ENCODE data around the gene EPDR1. TPM values are rescaled to one million over a fixed set of nuclear protein-coding genes. Genes with fewer than 3 reads are reported as not detected.

The EPDR1 gene
- total and polyA plus RNA-seq, 2 of the 4 experiments (the other 2 are of a cell fraction) = under 0.01 to 0.09 TPM

- Histone ChIP-seq H2AK5ac (ENCODE audit: low read depth, low read length) (no peak overlapping the region), H2AK9ac (replicated peaks; ENCODE audit: low read depth, low read length, poor library complexity) (no peak overlapping the region), H3K4me3 (ENCODE audit: insufficient read depth, low read depth, low read length) (no peak overlapping the region), H2BK120ac (ENCODE audit: low read depth, low read length) (no peak overlapping the region), H3K18ac (ENCODE audit: low read depth, low read length) (no peak overlapping the region), H4K20me1 (ENCODE audit: insufficient read depth, low read length) (no peaks in the 10 kb centered on the region), H4K8ac (ENCODE audit: low read depth in 2 of 2, low read length in 2 of 2) (no peak overlapping the region), H3K9me3 (ENCODE audit: control insufficient read depth, insufficient read depth, low read length) (peaks cover 5% of the 10 kb centered on the region; the same call in 1 of the 2 replicates), H3K27me3 (ENCODE audit: control insufficient read depth, insufficient read depth, low read length) (no peaks in the 10 kb centered on the region), H4K5ac (ENCODE audit: low read depth, low read length) (no peak overlapping the region), H3K4me1 (ENCODE audit: control insufficient read depth, insufficient read depth, low read length) (no peaks in the 10 kb centered on the region), H3K4ac (ENCODE audit: low read depth, low read length) (no peak overlapping the region), H3K56ac (ENCODE audit: extremely low read depth, insufficient read depth, low read length) (no peak overlapping the region), H3K14ac (replicated peaks; ENCODE audit: low read depth, low read length) (no peak overlapping the region), H4K91ac (ENCODE audit: insufficient read depth, low read depth, low read length) (no peak overlapping the region), H3K36me3 (ENCODE audit: control insufficient read depth, insufficient read depth, low read length) (no peaks in the 10 kb centered on the region), H2BK5ac (ENCODE audit: low read depth, low read length, poor library complexity, severe bottlenecking) (no peak overlapping the region), H3K9ac (ENCODE audit: low read depth, low read length) (no peak overlapping the region), H3K4me2 (ENCODE audit: low read depth, low read length) (no peak overlapping the region), H3K27ac (ENCODE audit: insufficient read depth, low read length) (no peak overlapping the region), H2AFZ (replicated peaks; ENCODE audit: low read length, poor library complexity) (no peak overlapping the region), H2BK15ac (ENCODE audit: low read depth, low read length) (no peak overlapping the region), H3K9me1 (ENCODE audit: insufficient read depth, low read length) (no peaks in the 10 kb centered on the region), H3K23ac (ENCODE audit: low read depth, low read length) (no peak overlapping the region), H3K79me1 (ENCODE audit: low read depth in 1 of 2, low read length in 2 of 2) (no peaks in the 10 kb centered on the region), H2BK20ac (ENCODE audit: low read depth, low read length) (no peak overlapping the region)
- BruUV-seq (replicated peaks) = no TSS peak
- DNase-seq (no peak), ATAC-seq (ENCODE audit: low read depth) (no peak)
- in situ Hi-C loops (cut with MboI; ENCODE audit: low sequenced_read_pairs) = no loop called here
- dilution Hi-C loops (cut with HindIII; ENCODE audit: low sequenced_read_pairs, unreplicated experiment) = no loop called here
- POLR2A ChIA-PET (ENCODE audit: unreplicated experiment) = no interaction called here
- no peak for TF ChIP-seq MAFK (IDR thresholded peaks at IDR 0.05; ENCODE audit: low read depth, low read length)
- TF ChIP-seq RFX5 (IDR thresholded peaks at IDR 0.05; ENCODE audit: low read depth, low read length) = no peak
- no peak for TF ChIP-seq NFE2L2 (IDR thresholded peaks at IDR 0.05; ENCODE audit: low read depth, low read length)
- no peak for TF ChIP-seq CEBPB (IDR thresholded peaks at IDR 0.05; ENCODE audit: low read depth, low read length)
- TF ChIP-seq MAZ (IDR thresholded peaks at IDR 0.05; ENCODE audit: borderline replicate concordance, low read depth, low read length) = no peak
- no peak for TF ChIP-seq USF2 (IDR thresholded peaks at IDR 0.05; ENCODE audit: low read depth, low read length)
- no peak for TF ChIP-seq RAD21 (IDR thresholded peaks at IDR 0.05; ENCODE audit: low read length)
- TF ChIP-seq RCOR1 (IDR thresholded peaks at IDR 0.05; ENCODE audit: insufficient replicate concordance, low read length) = no peak
- TF ChIP-seq SMC3 (IDR thresholded peaks at IDR 0.05; ENCODE audit: low read depth, low read length) = no peak
- no peak for TF ChIP-seq FOS (IDR thresholded peaks at IDR 0.05; ENCODE audit: low read depth, low read length)
- TF ChIP-seq CHD1 (IDR thresholded peaks at IDR 0.05; ENCODE audit: low read depth, low read length) = no peak
- intact Hi-C loops (cut with micrococcal nuclease) = no loop called here
- CTCF ChIA-PET = no interaction called here
These were observed 36.4 kb downstream of the EPDR1 start for GRCh38 chr7:37956791-37957190.
